Stimulated activated naive CD8-positive, alpha-beta T cell treated with anti-CD3 and anti-CD28 coated beads, Interleukin-15, amount 100 ng/mL, for 72 hours (primary cell): Measurements from ENCODE around the gene MOCOS.

ENCODE experiments used
- ATAC-seq: fragments of 150-1000 bp; cut with Tn5 transposase; 2 replicates; pipeline ENCODE4 v1.10.0; 2021; ENCODE audit warnings: mild to moderate bottlenecking, moderate library complexity
- DNase-seq, 2 donors: peaks; one replicate each; pipeline ENCODE4 v3.0.0; 2021 to 2022
- H3K27ac Mint-ChIP-seq, 2 donors: one replicate each; pipeline ENCODE4 v1.8.0; 2022; ENCODE audit warnings: mild to moderate bottlenecking in 2 of 2, mixed read lengths in 2 of 2, moderate library complexity in 2 of 2
- H3K27me3 Mint-ChIP-seq: one replicate; pipeline ENCODE4 v1.8.0; 2022; ENCODE audit warnings: mixed read lengths
- H3K4me1 Mint-ChIP-seq: one replicate; pipeline ENCODE4 v1.8.0; 2022; ENCODE audit warnings: mild to moderate bottlenecking, mixed read lengths
- H3K4me3 Mint-ChIP-seq, 2 donors: one replicate each; pipeline ENCODE4 v1.8.0; 2022; ENCODE audit warnings: mild to moderate bottlenecking in 2 of 2, mixed read lengths in 2 of 2, moderate library complexity in 1 of 2
- H3K9me3 Mint-ChIP-seq, 2 donors: one replicate each; pipeline ENCODE4 v1.8.0; 2022; ENCODE audit warnings: mixed read lengths in 2 of 2

Gene MOCOS, protein sequence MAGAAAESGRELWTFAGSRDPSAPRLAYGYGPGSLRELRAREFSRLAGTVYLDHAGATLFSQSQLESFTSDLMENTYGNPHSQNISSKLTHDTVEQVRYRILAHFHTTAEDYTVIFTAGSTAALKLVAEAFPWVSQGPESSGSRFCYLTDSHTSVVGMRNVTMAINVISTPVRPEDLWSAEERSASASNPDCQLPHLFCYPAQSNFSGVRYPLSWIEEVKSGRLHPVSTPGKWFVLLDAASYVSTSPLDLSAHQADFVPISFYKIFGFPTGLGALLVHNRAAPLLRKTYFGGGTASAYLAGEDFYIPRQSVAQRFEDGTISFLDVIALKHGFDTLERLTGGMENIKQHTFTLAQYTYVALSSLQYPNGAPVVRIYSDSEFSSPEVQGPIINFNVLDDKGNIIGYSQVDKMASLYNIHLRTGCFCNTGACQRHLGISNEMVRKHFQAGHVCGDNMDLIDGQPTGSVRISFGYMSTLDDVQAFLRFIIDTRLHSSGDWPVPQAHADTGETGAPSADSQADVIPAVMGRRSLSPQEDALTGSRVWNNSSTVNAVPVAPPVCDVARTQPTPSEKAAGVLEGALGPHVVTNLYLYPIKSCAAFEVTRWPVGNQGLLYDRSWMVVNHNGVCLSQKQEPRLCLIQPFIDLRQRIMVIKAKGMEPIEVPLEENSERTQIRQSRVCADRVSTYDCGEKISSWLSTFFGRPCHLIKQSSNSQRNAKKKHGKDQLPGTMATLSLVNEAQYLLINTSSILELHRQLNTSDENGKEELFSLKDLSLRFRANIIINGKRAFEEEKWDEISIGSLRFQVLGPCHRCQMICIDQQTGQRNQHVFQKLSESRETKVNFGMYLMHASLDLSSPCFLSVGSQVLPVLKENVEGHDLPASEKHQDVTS

GRCh38 chr18:36187193-36187825 lies at the start of gene MOCOS:
TSS of gene MOCOS (plus strand) at chr18:36187497. CDS start at chr18:36187540, 43 bp downstream.
- DNase-seq = peak; percentile 35 to 45
- ATAC-seq = peak; percentile 65
- Mint-ChIP-seq H3K27ac (peak within 1 kb of the TSS in 1 of 2 donors; percentile 72), H3K27me3 (peaks cover 40% of the 10 kb centered on the region), H3K4me3 (peak within 1 kb of the TSS; percentile 77 to 82), H3K9me3 (no peaks in the 10 kb centered on the region), H3K4me1 (peaks cover 14% of the 10 kb centered on the region)

DNA sequence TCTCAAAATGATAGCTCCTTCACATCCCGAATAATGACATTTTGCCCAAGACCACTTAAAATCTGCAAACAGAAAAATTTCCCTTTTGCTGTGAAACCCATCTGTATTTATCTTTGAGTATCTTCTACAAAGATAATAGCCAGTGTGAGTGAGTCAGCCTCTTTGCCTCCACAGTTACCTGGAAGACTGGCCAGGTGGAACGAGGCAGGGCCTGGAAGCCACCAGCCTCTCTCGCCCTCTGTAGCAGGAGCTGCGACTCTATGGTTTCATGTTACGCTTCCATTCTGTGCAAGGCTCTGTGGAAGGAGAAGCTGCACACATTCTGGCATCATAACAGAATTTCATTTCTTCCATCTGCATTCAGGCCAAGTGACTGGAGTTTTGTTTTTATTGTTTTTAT lies 48.1 kb upstream of the MOCOS start:
- no peak for DNase-seq
- H3K4me1 Mint-ChIP-seq = peaks cover 14% of the 10 kb centered on the region
- H3K27ac Mint-ChIP-seq = no peak overlapping the region
- no peak for ATAC-seq
- H3K9me3 Mint-ChIP-seq = no peaks in the 10 kb centered on the region
- H3K27me3 Mint-ChIP-seq = no peaks in the 10 kb centered on the region
- no peak overlapping the region for H3K4me3 Mint-ChIP-seq

DNA sequence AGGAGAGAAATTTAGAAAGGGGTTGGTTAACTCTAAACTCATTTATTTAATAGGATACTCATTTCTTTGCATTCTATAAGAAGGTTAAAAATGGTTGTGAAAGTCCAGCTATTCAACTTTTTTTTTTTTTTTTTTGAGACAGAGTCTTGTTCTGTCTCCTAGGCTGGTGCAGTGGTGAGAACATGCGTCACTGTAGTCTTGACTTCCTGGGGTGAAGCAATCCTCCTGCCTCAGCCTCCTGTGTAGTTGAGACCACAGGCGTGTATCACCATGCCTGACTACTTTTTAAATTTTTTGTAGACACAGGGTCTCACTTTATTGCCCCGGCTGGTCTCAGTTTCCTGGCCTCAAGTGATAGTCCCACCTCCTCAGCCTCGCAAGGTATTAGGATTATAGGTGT lies 45.7 kb upstream of the MOCOS start:
- ATAC-seq = peak; percentile 69
- no peak overlapping the region for H3K4me3 Mint-ChIP-seq

GRCh38 chr18:36142751-36143150 lies 44.5 kb upstream of the MOCOS start:
- no peaks in the 10 kb centered on the region for H3K27me3 Mint-ChIP-seq
- no peak overlapping the region for H3K27ac Mint-ChIP-seq
- no peaks in the 10 kb centered on the region for H3K9me3 Mint-ChIP-seq
- H3K4me3 Mint-ChIP-seq = no peak overlapping the region
- DNase-seq (no peak), ATAC-seq (peak; percentile 49)
- H3K4me1 Mint-ChIP-seq = peaks cover 7% of the 10 kb centered on the region

More for the DNA sequence above, 45.7 kb upstream of the MOCOS start:
- DNase-seq = no peak
- Mint-ChIP-seq H3K9me3 (no peaks in the 10 kb centered on the region), H3K27me3 (no peaks in the 10 kb centered on the region), H3K4me1 (peaks cover 7% of the 10 kb centered on the region), H3K27ac (no peak overlapping the region)

GRCh38 chr18:36143391-36143790 lies 43.9 kb upstream of the MOCOS start:
- peaks cover 7% of the 10 kb centered on the region for H3K4me1 Mint-ChIP-seq
- ATAC-seq (no peak), DNase-seq (no peak)
- no peaks in the 10 kb centered on the region for H3K27me3 Mint-ChIP-seq
- no peak overlapping the region for H3K4me3 Mint-ChIP-seq
- no peaks in the 10 kb centered on the region for H3K9me3 Mint-ChIP-seq
- H3K27ac Mint-ChIP-seq = no peak overlapping the region

DNA sequence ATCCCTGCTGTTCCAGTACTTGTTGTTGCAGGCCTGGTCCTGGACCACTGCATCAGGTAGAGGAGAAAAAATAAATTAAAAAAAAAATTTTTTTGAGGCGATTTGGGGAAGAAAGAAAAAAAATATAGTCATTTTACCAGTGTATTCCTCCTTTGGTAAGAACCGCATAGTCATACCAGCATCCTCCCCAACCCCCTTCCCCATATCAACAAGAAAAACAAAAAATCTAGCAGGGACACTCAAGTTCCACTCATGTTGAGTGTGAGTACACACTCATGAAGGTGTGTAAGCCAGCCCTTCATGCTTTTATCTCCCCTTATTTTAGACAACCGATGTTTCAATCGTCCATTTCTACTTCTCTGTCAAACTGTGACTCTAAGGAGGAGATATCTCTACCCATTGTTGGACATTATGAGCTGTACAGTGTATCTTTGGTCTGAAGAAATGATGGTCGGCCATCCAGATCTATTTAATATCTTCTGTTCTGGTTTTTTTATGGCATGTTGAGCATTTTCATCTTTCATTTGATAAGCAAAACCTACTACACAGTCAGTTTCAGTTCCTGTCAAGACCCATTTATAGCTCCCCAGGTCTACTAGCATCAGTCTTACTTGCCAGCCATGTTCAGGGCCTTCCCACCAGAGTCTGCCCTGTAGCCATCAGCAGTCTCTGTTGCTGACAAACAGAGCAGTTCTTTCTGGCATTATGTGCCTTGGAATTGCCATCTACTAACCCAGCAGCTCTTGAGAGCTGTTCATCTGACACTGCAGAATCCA lies 37.6 kb upstream of the MOCOS start:
- Mint-ChIP-seq H3K4me1 (peaks cover 15% of the 10 kb centered on the region), H3K4me3 (no peak overlapping the region), H3K27me3 (no peaks in the 10 kb centered on the region), H3K9me3 (no peaks in the 10 kb centered on the region), H3K27ac (peak overlapping the region; percentile 27 to 72)
- no peak for DNase-seq
- ATAC-seq = no peak

- no peak for DNase-seq
- no peaks in the 10 kb centered on the region for H3K27me3 Mint-ChIP-seq
- no peaks in the 10 kb centered on the region for H3K9me3 Mint-ChIP-seq
- peaks cover 21% of the 10 kb centered on the region for H3K4me1 Mint-ChIP-seq
- ATAC-seq = no peak
- H3K27ac Mint-ChIP-seq = peak overlapping the region; percentile 2 to 8
- no peak overlapping the region for H3K4me3 Mint-ChIP-seq
These were observed 34.5 kb upstream of the MOCOS start for GRCh38 chr18:36152781-36153180.

GRCh38 chr18:36153203-36153602 lies 34.1 kb upstream of the MOCOS start:
- H3K27me3 Mint-ChIP-seq = no peaks in the 10 kb centered on the region
- no peak for DNase-seq
- H3K9me3 Mint-ChIP-seq = no peaks in the 10 kb centered on the region
- no peak overlapping the region for H3K4me3 Mint-ChIP-seq
- ATAC-seq = no peak
- peak overlapping the region in 1 of 2 donors; percentile 8 for H3K27ac Mint-ChIP-seq
- H3K4me1 Mint-ChIP-seq = peaks cover 21% of the 10 kb centered on the region

- Mint-ChIP-seq H3K27ac (no peak overlapping the region), H3K9me3 (no peaks in the 10 kb centered on the region), H3K4me3 (no peak overlapping the region), H3K27me3 (no peaks in the 10 kb centered on the region), H3K4me1 (peaks cover 21% of the 10 kb centered on the region)
- ATAC-seq (no peak), DNase-seq (no peak)
These were observed 33.5 kb upstream of the MOCOS start for GRCh38 chr18:36153771-36154170.

DNA sequence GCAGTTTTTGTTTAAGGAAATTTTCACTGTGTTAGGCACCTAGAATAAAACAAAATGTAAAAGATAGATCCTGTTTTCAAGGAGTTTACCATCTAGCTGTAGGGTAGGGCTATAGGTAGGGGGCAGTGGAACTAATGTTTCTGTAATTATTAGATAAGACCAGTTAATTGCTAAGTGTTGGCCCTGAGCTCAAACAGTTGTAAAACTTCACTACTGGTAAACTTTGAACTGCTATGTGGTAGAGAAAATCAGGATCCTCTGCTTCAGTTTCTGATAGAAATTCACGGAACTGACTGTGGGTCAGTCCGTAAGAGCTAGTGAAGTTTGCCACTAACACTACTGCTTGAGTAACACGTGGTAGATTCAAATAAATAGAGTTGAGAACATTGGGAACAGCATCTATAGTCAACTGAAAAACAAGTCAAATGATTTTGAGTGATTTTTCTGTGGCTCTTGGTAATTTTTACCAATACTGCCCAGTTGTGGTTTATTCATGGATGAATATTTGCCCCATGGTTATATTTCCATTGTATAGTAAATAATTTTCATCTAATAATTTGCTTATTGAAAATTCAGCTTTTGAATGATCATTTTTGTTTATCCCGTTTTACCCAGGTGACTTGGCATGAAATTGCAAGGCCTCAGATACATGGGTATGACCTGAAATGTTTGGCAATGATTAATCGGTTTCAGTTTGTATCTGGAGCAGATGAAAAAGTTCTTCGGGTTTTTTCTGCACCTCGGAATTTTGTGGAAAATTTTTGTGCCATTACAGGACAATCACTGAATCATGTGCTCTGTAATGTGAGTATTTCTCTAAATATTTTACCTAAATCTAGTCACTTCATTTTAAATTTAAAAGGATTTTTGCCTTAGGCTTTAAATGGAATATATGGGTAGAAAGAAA lies 31.2 kb upstream of the MOCOS start:
- DNase-seq (no peak), ATAC-seq (no peak)
- no peaks in the 10 kb centered on the region for H3K9me3 Mint-ChIP-seq
- H3K4me1 Mint-ChIP-seq = peaks cover 21% of the 10 kb centered on the region
- no peak overlapping the region for H3K4me3 Mint-ChIP-seq
- peak overlapping the region in 1 of 2 donors; percentile 19 for H3K27ac Mint-ChIP-seq
- H3K27me3 Mint-ChIP-seq = no peaks in the 10 kb centered on the region

DNA sequence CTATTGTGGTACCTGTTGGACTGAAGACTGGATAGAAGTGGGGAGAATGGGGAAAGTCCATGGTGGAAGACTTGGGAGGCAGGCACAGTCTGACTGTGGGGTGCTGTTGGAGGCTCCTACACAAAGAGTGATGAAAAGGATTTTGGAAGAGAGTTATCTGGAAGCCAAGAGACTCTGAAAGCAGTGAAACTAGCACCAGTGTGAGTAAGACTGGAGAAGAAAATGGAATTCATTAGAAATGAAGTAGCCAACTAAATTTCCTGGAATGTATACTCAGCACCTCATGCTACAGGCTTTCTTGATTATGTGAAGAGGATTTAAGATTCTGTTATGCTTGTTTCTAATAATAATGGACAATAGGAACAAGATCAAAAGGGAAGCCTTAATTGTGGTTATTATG lies 29.9 kb upstream of the MOCOS start:
- no peak overlapping the region for H3K4me3 Mint-ChIP-seq
- DNase-seq (no peak), ATAC-seq (no peak)
- H3K4me1 Mint-ChIP-seq = peaks cover 17% of the 10 kb centered on the region
- no peaks in the 10 kb centered on the region for H3K9me3 Mint-ChIP-seq
- no peaks in the 10 kb centered on the region for H3K27me3 Mint-ChIP-seq
- peak overlapping the region; percentile 2 to 34 for H3K27ac Mint-ChIP-seq

GRCh38 chr18:36158266-36158867 lies 28.9 kb upstream of the MOCOS start:
- Mint-ChIP-seq H3K4me3 (no peak overlapping the region), H3K9me3 (no peaks in the 10 kb centered on the region), H3K27me3 (no peaks in the 10 kb centered on the region), H3K27ac (peak overlapping the region in 1 of 2 donors; percentile 3), H3K4me1 (peaks cover 8% of the 10 kb centered on the region)
- no peak for ATAC-seq
- no peak for DNase-seq

DNA sequence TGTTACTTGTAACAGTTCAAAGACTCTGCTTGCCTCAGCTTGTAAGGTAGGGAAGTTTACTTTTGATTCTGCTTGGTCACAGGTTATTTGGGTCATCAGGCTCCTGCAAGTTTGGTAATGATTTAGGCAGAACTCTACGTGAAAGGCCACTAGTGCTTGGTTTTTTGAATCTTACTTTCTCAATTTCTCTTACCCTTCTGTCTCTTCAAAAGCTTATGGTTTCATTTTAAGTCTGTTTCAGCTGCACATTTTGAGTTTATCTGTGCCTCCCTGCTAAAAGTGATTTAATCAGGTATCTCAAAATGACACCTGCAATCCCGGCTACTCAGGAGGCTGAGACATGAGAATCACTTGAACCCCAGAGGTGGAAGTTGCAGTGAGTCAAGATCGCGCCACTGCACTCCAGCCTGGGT lies 26.3 kb upstream of the MOCOS start:
- Mint-ChIP-seq H3K4me1 (peaks cover 7% of the 10 kb centered on the region), H3K4me3 (no peak overlapping the region), H3K9me3 (no peaks in the 10 kb centered on the region), H3K27ac (no peak overlapping the region), H3K27me3 (no peaks in the 10 kb centered on the region)
- DNase-seq (no peak), ATAC-seq (no peak)

GRCh38 chr18:36162981-36163380 lies 24.3 kb upstream of the MOCOS start:
- no peak for DNase-seq
- Mint-ChIP-seq H3K27me3 (no peaks in the 10 kb centered on the region), H3K27ac (no peak overlapping the region), H3K9me3 (no peaks in the 10 kb centered on the region), H3K4me3 (no peak overlapping the region), H3K4me1 (no peaks in the 10 kb centered on the region)
- ATAC-seq = no peak
